Endothelial cell of umbilical vein (primary cell): ENCODE results near the gene MTMR6.

Experiments used
- EZH2 ChIP-seq: IDR thresholded peaks from 2 replicates; pipeline ENCODE4 v1.6.1; 2012; ENCODE audit warnings: borderline replicate concordance, low read depth, mild to moderate bottlenecking, moderate library complexity, low read length, inconsistent platforms; ENCODE audit not compliant: severe bottlenecking
- JUN ChIP-seq: IDR thresholded peaks from 2 replicates; pipeline ENCODE4 v1.6.1; 2011; ENCODE audit warnings: borderline replicate concordance, low read depth; ENCODE audit not compliant: insufficient read length, insufficient read depth
- POLR2A ChIP-seq: IDR thresholded peaks from 2 replicates; pipeline ENCODE4 v1.6.1; 2012; ENCODE audit warnings: low read depth, mild to moderate bottlenecking, control low read depth, low read length
- TF ChIP-seq, protein P1 (sequence below), 2 donors: IDR thresholded peaks; 1 replicate in 1 of 2; 2 replicates in 1 of 2; pipeline ENCODE4 v1.5.1; 2011; ENCODE audit warnings: low read length in 2 of 2, mild to moderate bottlenecking in 2 of 2, moderate library complexity in 2 of 2, control low read depth in 1 of 2, inconsistent platforms in 1 of 2, low read depth in 1 of 2; ENCODE audit not compliant: insufficient read depth in 1 of 2; ENCODE audit errors: extremely low read depth in 1 of 2

DNA sequence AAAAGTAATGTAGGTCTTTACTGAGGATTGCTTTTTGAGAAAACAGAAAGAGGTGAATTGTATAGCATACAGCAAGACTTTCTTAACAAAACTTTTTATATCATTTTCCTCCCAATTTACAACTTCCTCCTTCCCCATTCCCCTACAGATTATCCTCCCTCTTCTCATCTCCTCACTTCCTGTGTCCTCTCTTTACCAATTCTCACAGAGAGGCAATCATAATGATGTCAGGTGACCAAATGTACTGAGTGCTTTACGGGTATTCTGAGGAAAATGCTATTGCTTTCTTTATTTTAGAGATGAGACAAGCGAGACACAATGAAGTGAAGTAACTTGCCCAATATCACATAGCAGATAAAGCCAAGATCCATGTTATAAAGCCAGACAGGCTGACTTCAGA is 1.7 kb upstream of the MTMR6 start:
- TF ChIP-seq POLR2A, result no peak
- TF ChIP-seq, protein P1, sequence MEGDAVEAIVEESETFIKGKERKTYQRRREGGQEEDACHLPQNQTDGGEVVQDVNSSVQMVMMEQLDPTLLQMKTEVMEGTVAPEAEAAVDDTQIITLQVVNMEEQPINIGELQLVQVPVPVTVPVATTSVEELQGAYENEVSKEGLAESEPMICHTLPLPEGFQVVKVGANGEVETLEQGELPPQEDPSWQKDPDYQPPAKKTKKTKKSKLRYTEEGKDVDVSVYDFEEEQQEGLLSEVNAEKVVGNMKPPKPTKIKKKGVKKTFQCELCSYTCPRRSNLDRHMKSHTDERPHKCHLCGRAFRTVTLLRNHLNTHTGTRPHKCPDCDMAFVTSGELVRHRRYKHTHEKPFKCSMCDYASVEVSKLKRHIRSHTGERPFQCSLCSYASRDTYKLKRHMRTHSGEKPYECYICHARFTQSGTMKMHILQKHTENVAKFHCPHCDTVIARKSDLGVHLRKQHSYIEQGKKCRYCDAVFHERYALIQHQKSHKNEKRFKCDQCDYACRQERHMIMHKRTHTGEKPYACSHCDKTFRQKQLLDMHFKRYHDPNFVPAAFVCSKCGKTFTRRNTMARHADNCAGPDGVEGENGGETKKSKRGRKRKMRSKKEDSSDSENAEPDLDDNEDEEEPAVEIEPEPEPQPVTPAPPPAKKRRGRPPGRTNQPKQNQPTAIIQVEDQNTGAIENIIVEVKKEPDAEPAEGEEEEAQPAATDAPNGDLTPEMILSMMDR (IDR thresholded peaks at IDR 0.05; ENCODE audit: extremely low read depth in 1 of 2, insufficient read depth in 1 of 2, low read depth in 1 of 2, low read length in 2 of 2), result no peak
- no peak for TF ChIP-seq JUN
- no peak for TF ChIP-seq EZH2
